Kidney epithelial cell (primary cell): Measurements from ENCODE around the gene DDX43. TPM values are rescaled to one million over a fixed set of nuclear protein-coding genes. Genes with fewer than 3 reads are reported as not detected.

ENCODE experiments used
- DNase-seq: peaks from one replicate; pipeline ENCODE4 v3.0.0-alpha.2; 2010; ENCODE audit warnings: low read depth
- H3K27me3 ChIP-seq: 2 replicates; pipeline ENCODE4 v1.6.0; 2011; ENCODE audit warnings: low read length; ENCODE audit not compliant: control insufficient read depth, insufficient read depth
- H3K36me3 ChIP-seq: 2 replicates; pipeline ENCODE4 v1.5.1; 2011; ENCODE audit warnings: low read length; ENCODE audit not compliant: control insufficient read depth, insufficient read depth
- H3K4me3 ChIP-seq: 2 replicates; pipeline ENCODE4 v1.5.1; 2011; ENCODE audit warnings: low read depth, mild to moderate bottlenecking, control low read depth, low read length
- CTCF ChIP-seq: IDR thresholded peaks from 2 replicates; pipeline ENCODE4 v1.5.1; 2011; ENCODE audit warnings: mild to moderate bottlenecking, moderate library complexity, low read length, control low read depth, inconsistent platforms; ENCODE audit not compliant: insufficient read depth, poor library complexity, severe bottlenecking
- total RNA-seq: library from RNA; depleted of rRNA; stranded (reverse); fragments of >200 nt; gene quantifications from 2 replicates; pipeline ENCODE4 v1.2.3, GENCODE V29; 2015

DDX43 gene
- total RNA-seq, 1 donor from 2014 or later, result 1.1 TPM

GRCh38 chr6:73421534-73421933 lies 26.9 kb downstream of the DDX43 start:
- Histone ChIP-seq H3K36me3 (no peaks in the 10 kb centered on the region), H3K4me3 (no peak overlapping the region), H3K27me3 (no peaks in the 10 kb centered on the region)
- no peak for DNase-seq
- no peak for TF ChIP-seq CTCF

DNA sequence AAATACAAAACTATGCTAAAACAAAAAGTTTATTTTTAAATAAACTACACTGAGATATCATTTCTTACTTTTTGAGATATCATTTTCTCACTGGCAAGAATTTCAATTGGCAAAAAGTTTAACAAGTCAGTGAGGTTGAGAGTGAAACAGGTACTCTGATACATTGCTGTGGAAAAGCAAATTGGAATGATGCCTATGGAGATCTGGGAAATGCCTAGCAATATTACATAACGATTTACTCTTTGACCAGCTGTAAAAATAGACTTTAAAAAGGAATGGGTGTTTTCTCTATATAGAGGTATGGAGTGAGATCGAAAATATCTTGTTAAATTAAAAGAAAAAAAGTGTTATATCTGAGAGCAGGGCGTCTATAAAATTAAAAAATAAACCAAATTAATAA lies 40.6 kb downstream of the DDX43 start:
- TF ChIP-seq CTCF, result no peak
- no peaks in the 10 kb centered on the region for H3K27me3 ChIP-seq

GRCh38 chr6:73443555-73443954 lies 48.9 kb downstream of the DDX43 start:
- Histone ChIP-seq H3K36me3 (no peaks in the 10 kb centered on the region), H3K4me3 (no peak overlapping the region), H3K27me3 (no peaks in the 10 kb centered on the region)
- TF ChIP-seq CTCF, result no peak
- DNase-seq, result no peak

More for the DNA sequence above, 40.6 kb downstream of the DDX43 start:
- H3K36me3 ChIP-seq, result no peaks in the 10 kb centered on the region
- no peak for DNase-seq
- H3K4me3 ChIP-seq, result no peak overlapping the region

GRCh38 chr6:73451223-73452106 lies 56.8 kb downstream of the DDX43 start:
- no peak for DNase-seq
- no peak for TF ChIP-seq CTCF
- H3K4me3 ChIP-seq, result peak overlapping the region; percentile 41
- H3K27me3 ChIP-seq, result no peaks in the 10 kb centered on the region
- H3K36me3 ChIP-seq, result no peaks in the 10 kb centered on the region

DNA sequence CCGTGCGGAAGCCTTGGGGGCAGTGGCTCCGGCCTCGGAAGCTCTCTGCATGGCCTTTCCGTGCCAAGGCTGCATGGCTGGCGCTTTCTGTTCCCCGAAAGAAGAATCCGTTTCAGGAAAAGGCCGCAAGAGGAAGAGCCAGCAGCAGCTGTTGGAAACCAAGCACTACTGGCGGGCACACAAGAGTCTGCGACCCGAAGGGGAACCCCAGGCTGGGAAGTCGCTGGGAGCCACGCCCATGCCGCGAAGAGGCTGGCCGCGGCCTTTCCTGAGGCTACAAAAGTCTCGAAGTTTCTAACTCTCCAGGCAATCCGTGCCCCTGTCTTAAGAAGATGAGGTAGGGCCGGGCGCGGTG lies 57.5 kb downstream of the DDX43 start, which contains the start of gene CGAS:
Gene CGAS (minus strand): TSS at position 191 of the 355 bp plus-strand sequence. CDS start 116 bp downstream, at position 75.
- peak within 1 kb of the TSS; percentile 41 for H3K4me3 ChIP-seq
- DNase-seq, result peak; percentile 28
- TF ChIP-seq CTCF, result no peak

More for the DNA sequence above, 57.5 kb downstream of the DDX43 start, which contains the start of gene CGAS:
- Histone ChIP-seq H3K27me3 (no peaks in the 10 kb centered on the region), H3K36me3 (no peaks in the 10 kb centered on the region)
